Cerebellar cortex (tissue), 1 donor: ENCODE data around the gene TOR3A.
"Not testable (repeated sequence)": the region's sequence is repeated elsewhere in the genome, so short reads cannot be mapped to it uniquely, and the experiment has no call there.

Source experiments
- DNase-seq: peaks from one replicate; pipeline ENCODE4 v3.0.0-alpha.2; 2015; ENCODE audit warnings: low spot score

The TOR3A gene, protein sequence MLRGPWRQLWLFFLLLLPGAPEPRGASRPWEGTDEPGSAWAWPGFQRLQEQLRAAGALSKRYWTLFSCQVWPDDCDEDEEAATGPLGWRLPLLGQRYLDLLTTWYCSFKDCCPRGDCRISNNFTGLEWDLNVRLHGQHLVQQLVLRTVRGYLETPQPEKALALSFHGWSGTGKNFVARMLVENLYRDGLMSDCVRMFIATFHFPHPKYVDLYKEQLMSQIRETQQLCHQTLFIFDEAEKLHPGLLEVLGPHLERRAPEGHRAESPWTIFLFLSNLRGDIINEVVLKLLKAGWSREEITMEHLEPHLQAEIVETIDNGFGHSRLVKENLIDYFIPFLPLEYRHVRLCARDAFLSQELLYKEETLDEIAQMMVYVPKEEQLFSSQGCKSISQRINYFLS

DNA sequence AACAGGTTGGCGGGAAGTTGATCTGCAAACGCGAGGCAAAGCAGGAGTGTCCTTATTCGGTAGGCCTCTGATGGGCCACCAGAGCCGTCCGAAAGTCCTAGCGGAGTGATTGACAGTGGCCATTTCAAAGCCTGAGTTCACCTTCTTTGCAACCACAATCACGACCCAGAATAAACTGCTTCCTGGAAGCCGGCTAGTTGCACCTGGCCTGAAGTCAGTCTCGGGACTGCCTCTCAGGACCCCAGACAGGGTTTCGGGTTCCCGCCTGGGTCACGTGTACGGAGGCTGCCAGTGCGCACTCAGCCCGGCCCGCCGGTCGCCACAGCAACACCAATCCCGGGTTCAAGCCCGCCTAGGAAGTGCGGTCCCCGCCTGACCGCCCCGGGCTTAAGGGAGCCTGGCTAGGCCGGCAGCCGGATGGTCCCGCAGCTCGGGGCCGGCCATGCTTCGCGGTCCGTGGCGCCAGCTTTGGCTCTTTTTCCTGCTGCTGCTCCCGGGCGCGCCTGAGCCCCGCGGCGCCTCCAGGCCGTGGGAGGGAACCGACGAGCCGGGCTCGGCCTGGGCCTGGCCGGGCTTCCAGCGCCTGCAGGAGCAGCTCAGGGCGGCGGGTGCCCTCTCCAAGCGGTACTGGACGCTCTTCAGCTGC lies at the start of gene TOR3A:
TSS of gene TOR3A (plus strand) at position 384 of the 646 bp plus-strand sequence. CDS start at position 443, 59 bp downstream.
- peak; percentile 83 for DNase-seq

DNA sequence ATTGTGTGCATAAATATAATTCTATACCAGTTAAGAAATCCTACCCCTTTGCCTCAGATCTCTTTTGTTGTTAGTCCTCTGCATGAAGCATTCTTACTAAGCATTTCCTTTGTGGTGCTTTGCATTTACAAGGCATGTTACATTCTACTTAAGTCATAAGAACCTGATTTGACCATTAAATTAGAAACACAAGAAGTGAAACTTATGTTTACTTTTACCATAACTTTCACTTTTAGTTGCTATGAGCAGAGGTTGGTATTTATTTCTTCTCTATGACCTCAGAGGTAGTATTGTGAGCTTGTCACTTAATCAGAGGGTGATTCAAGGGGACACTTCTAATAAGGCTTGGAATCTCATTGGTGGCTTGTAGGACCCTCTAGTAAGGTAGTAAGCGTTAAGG lies 47.1 kb upstream of the TOR3A start:
- DNase-seq = no peak

DNA sequence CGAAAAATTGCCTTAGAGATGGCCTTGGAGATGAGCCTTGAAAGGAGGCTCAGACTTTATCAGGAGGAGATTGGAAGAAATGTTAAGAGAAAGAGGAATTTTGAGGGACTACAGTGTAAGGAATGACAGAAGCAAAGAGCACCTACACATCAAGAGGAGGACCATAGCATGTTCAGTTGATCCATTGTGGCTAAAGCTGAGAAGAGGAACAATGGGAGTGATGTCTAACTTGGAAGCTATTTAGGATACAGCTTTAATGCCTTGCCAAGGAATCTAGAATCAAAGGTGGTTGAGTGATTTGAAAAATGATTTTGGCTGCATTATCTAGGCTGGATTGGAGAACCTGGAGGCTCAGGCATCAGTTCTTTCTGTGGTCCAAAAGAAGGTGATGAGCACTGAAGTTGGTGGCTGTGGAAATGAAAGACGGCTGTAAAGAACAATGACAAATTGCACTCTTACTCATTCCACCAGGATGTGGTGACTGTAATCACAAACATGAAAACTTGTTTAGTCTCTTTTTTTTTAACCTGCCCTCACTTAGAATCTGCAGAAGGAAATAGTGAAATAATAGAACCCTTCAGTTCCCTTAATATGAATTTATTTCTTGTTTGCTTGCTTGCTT lies 44.9 kb upstream of the TOR3A start:
- no peak for DNase-seq

DNA sequence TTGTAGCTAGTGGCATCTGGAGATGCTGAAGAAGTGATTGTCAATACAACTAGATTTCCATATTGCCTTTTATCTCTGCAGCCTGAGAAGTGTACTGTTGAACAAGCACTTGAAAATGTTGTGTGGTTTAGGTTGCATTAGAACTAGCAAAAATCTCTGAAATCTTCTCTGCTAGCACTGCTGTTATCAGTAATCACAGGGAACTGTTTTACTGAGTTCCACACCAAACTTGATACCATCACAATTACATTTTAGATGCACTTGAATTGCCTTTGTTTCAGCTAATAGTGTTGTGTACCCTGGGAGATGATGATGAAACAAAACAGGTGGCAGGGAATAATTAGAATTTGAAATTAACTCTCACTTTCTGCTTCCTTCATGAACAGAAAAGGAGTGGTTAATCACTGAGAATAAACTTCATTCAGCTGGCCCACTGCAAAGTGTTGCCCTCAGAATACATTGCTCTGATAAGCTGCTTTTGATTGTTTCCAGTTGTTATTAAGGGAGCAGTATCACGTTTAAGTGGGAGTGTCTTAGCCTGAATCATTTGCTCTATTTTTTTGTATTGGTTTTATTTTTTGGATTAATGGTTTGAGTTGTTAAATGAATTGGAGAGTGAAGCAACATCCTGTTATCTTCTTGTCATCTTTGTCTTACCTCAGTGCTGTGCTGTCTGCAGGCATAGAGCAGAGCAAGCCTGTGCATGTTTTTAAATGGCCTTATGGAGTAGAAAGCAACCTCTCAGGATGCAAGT lies 43.2 kb upstream of the TOR3A start:
- DNase-seq = no peak

DNA sequence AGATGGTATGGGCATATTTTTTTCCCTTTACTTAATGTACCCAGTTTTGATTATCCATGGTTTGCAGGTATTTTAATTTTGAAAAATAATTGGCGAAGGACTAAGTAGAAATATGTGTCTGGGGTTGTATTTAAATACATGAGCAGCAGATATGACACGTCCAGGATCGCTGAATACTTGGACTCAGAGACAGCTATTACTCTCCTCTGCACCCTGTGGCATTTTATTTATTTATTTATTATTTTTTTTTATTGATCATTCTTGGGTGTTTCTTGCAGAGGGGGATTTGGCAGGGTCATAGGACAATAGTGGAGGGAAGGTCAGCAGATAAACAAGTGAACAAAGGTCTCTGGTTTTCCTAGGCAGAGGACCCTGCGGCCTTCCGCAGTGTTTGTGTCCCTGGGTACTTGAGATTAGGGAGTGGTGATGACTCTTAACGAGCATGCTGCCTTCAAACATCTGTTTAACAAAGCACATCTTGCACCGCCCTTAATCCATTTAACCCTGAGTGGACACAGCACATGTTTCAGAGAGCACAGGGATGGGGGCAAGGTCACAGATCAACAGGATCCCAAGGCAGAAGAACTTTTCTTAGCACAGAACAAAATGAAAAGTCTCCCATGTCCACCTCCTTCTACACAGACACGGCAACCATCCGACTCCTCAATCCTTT lies 42.2 kb upstream of the TOR3A start:
- not testable (repeated sequence) for DNase-seq

DNA sequence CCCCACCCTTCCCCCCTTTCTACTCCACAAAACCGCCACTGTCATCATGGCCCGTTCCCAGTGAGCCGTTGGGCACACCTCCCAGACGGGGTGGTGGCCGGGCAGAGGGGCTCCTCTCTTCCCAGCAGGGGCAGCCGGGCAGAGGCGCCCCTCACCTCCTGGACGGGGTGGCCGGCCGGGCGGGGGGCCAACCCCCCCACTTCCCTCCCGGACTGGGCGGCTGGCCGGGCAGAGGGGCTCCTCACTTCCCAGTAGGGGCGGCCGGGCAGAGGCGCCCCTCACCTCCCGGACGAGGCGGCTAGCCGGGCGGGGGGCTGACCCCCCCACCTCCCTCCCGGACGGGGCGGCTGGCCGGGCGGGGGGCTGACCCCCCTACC lies 41.7 kb upstream of the TOR3A start:
- not testable (repeated sequence) for DNase-seq

DNA sequence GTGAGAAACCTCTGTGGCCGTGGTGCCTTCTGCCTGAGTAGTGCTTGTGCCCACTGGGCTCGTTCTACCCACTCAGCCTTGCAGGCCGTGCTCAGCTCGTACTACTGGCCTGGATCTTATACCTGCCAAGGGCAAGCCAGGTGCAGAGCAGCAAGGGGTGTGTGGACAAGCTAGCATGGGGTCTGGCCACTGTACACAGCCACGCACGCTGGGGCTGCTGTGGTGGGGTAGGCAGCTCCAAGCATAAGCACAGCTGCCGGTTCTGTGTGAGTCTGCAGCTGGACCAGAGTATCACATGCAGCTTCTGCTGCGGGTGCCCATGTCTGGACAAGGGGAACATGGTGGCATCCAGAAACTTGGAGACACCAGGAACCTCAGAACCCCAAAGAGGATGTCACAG lies 39.8 kb upstream of the TOR3A start:
- DNase-seq = no peak

DNA sequence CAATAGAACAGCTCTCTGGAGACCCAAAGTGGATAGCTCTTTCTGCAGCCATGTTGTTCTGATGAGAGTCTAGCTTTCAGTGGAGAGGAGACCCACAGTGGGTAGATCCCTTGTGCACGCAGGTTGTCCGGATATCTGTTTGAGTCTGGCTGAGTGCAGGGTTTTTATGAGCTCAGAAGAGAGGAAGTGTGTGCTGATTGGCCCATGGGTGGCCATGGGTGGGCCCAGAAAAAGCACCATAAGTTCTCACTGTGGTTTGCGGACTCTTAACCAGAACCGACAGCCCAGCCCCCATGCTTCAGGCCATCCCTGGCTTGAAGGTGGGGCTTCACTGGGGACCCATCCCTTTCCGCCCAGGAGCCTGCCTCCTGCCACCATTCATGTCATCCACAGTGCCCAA lies 39.2 kb upstream of the TOR3A start:
- DNase-seq = no peak

DNA sequence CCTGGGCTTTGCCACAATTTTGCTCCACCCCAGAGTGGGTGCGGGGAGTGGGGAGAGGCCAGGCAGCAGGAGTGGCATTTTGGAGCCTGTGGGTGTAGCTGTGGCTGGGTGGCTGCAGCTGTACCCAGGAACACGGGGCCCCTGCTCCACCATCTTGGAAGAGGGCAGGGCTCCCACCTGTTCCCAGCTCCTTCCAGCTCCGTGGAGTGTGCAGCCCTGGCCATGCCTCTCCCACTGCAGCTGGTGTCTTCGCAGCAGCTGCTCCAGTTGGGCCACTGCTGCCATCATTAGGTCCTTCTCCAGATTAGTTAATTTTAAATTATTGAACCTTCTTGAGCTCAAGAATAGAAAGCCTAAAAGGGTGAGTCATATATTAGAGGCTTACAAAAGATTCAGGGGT lies 38.6 kb upstream of the TOR3A start:
- no peak for DNase-seq

DNA sequence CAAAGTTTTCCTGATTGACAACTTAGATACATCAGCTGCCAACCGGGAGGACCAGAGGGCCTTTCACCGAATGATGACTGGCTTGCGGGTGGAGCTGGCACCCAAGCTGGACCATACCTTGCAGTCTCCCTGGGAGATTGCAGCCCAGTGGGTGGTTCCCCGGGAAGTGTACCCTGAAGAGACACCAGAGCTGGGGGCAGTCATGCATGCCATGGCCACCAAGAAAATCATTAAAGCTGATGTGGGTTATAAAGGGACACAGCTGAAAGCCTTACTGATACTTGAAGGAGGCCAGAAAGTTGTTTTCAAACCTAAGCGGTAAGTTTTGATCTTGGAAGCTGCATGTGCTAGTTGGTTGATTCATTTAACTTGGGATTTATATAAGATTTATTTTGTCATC lies 38.0 kb upstream of the TOR3A start:
- DNase-seq = no peak

DNA sequence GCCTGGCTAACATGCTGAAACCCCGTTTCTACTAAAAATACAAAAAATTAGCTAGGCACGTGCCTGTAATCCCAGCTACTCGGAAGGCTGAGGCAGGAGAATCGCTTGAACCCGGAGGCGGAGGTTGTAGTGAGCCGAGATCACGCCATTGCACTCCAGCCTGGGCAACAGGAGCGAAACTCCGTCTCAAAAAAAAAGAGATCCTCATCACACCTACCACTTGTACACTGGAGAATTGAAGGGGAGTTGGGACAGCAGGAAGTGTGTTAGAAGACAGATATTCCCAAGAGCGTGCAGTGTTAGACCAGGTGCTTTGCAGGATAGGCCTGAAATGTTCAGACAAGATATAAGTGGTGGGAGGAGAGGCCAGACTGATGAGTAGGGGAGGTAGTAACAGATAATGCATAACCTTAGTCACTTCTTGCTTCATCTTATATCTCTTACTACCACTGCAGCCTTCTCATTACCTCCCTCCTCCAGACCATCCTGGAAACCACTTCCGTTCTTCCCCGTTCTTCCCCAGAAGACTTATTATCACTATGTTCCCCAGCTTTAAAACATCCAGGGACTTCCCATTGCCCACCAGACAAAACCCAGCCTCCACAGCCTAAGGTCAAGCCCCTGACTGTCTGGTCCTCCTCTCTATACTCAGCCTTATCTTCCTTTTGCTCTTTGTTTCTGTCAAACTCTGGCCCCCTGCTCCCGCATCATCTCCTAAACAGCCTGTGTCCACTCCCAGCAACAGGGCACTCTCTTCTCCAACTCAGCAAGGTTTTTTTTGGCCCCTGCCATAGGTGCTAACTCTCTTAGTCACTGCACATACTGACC lies 34.8 kb upstream of the TOR3A start:
- no peak for DNase-seq

DNA sequence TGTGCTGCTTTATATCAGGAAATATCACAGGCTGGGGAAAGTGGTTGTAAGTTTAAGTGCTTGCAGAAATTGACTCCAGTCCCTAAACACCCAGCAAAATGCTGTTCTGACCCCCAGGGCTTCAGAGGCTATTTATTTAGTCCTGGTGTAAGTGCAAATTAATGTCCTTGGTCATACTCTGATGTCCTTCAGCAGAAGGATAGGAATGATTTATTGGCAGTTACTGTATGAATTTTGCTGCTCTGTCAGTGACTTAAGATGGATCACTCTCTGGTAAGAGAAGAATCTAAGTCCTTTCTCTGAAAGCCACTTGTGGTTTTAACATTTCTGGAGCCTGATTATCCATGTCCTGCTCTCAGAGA lies 34.3 kb upstream of the TOR3A start:
- no peak for DNase-seq

DNA sequence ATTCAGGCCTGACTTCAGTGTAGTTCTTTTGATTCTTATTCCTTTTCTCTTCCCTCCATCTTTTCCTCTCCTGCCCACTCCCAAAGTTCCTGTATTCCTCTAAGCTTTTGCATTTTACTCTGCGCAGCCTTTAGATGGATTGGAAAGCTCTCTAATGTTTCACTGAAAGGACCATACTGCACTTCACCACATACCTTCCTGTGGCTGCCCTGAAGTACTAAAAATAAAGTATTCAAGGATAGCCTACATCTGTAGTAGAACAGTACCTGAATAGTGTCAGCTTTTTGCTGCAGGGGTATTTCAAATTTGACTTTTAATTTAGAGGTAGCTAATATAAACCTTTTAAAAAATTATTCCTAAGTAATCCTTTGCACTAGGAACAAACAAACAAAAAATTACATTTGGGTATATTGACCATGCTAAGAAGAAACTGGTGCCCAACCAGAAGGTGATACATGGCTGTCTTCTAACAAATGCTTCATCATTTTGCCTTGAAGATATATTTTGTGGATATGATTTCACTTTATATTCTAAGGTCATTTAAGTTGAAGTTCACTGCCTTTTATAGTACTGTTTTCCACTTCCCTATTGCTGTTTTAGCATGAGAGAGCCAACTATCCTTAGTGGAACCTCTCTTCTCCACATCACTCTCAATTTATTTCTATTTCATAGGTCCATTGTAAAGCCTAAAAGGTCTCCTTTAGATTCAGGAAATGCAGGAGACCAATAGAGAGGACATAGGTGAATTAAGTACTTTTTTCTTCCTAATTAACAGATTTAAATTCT lies 33.3 kb upstream of the TOR3A start:
- DNase-seq = no peak

DNA sequence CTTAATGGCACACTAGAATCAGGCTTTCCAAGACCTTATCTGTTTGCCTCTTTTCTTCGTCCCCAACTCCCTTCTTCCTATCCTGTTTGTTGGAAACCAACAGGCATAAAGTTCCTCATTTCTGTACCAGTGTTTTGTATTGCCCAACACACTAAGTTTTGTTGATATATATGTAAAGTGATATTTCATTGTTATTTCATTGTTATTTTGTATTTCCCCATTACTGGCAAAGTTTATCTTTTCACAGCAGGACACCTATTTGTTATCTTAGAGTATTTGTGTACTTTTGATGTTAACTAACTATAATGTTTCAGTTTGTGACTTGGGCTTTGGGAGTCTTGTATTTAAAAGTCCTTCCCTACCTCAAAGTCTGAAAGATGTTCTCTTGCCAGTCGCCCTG lies 29.1 kb upstream of the TOR3A start:
- no peak for DNase-seq

DNA sequence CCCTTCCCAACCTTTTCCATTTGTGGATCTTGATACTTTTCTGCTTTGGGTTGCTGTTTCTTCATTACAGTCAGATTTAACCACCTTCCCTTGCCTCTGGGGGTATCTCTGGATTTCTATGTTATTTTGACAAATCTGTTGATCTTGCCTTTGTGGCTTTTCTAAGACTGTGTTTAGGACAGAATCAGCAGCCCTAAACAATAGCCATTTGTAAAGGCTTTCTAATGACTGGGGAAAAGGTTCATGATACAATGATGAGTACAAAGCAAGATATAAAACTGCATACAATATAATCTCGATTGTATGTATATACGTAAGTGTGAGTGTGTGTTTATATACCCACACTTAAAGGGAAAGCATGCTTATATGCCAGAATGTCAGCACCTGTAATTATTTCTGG lies 28.4 kb upstream of the TOR3A start:
- DNase-seq = no peak

DNA sequence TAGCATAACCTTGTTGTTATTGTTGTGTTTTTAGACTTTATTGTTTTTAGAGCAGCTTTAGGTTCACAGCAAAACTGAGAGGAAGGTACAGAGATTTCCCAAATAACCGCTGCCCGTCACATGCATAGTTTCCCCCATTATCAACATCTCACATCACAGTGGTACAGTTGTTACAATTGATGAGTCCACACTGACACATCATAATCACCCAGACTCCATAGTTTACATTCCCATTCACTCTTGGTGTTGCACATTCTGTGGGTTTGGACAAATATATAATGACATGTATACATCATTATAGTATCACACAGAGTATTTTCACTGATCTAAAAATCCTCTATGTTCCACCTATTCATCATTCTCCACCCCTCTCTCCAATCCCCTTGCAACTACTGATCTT lies 25.9 kb upstream of the TOR3A start:
- DNase-seq = no peak

DNA sequence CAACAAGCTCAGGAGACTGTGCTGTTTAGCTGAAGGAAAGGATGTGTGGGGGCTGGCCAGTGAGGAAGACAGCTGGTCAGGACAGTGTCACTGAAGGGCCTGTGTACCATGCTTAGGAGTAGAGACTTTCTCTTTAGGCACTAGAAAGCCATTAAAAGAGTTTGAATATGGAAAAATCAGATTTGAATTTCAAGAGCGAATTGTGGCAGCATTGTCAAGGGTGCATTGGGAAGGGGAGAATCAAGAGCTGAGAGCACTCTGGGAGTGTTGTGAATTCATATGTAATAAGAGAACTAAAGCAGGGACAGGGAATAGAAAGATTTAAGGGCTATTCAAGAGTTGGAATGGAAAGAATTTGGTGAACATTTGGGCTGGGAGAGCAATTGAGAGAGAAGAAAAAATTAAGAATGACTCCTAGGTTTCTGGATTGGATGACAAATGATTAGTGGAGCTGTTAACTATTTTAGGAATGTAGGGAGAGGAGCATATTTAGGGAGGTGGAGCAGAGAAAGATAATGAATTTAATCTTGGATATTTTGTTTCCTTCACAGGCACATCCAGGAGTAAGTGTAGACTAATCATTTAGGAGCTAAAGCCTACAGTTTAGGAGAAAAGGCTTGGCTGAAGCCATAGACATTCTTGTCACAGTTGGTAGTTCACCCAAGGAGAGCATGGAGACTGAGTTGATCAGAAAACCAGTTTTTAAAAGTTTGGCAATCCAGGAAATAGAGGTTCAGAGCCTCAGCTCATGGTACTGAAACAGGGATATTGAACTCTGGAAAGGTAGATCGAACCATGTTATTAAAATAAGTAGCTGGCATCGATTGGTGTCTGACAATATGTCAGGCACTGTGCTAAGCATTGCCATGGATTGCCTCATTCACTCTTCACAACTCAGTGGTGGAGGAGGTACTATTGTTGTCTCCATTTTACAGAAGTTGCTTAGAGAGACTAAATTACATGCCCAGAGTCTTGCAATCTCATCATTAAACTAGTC lies 23.1 kb upstream of the TOR3A start:
- DNase-seq = no peak

DNA sequence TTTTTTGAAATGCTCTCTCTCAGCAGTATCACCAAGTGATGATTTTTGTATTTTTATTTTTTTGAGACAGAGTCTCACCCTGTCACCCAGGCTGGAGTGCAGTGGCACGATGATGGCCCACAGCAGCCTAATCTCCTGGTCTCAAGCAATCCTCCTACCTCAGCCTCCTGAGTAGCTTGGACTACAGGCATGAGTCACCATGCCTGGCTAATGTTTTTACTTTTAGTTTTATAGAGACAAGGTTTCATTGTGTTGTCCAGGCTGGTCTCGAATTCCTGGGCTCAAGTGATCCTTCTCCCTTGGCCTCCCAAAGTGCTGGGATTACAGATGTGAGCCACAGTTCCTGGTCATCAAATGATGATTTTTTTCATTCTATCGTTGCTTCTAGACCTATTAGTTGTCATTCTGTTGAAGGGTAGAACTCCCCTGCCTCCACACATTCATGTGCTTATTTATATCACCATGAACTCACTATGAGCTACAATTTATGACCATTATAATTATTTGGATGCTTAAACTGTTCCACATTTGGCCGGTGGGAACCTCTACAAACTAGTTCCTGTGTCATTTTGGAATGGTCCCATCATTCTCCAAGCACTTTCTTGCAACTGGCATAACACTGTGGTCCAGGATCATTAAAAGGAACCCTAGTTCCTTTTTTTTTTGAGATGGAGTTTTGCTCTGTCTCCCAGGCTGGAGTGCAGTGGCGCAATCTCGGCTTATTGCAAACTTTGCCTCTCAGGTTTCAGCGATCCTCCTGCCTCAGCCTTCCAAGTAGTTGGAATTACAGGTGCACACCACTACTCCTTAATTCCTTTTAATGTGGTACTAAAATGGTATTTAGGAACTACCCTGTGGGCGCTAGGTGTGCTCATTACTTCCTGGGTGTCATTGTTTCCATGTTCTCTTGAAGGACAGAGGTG lies 20.2 kb upstream of the TOR3A start:
- no peak for DNase-seq
